HG02623 (cell line): ENCODE results near the gene SEC31A.
"Not testable (repeated sequence)": the region's sequence is repeated elsewhere in the genome, so short reads cannot be mapped to it uniquely, and the experiment has no call there.

ENCODE experiments used
- ATAC-seq: cut with Tn5 transposase; IDR thresholded peaks from one replicate; pipeline ENCODE4 v1.9.1; 2021; ENCODE audit warnings: moderate library complexity; ENCODE audit not compliant: unreplicated experiment

The SEC31A gene

DNA sequence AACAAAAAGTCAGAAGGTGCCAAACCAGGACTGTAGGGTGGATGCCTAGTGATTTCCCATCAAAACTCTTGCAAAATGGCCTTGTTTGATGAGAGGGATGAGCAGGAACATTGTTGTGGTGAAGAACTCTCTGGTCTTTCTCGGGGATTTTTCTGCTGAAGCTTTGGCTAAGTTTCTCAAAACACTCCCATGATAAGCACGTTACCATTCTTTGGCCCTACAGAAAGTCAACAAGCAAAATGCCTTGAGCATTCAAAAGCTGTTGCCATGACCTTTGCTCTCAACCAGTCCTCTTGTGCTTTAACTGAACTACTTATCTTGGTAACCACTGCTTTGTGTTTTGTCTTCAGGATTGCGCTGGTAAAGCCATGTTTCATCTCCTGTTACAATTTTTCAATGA lies 3.0 kb upstream of the SEC31A start:
- no peak for ATAC-seq

DNA sequence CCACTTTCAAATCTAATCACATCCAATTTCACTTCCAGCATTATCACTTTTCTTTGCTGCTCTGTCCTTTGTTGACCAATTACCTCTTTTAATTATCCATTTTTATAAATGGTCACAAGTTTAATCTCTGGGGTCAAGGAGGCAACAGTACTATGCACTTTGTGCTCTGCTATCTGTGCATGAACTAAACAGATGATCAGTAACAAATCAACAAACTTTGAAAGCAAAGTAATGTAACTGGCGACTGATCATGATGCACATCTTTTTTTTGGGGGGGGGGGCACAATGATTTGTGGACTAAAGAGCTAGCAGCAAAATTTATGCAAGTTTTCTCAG lies 1.5 kb upstream of the SEC31A start:
- no peak for ATAC-seq

DNA sequence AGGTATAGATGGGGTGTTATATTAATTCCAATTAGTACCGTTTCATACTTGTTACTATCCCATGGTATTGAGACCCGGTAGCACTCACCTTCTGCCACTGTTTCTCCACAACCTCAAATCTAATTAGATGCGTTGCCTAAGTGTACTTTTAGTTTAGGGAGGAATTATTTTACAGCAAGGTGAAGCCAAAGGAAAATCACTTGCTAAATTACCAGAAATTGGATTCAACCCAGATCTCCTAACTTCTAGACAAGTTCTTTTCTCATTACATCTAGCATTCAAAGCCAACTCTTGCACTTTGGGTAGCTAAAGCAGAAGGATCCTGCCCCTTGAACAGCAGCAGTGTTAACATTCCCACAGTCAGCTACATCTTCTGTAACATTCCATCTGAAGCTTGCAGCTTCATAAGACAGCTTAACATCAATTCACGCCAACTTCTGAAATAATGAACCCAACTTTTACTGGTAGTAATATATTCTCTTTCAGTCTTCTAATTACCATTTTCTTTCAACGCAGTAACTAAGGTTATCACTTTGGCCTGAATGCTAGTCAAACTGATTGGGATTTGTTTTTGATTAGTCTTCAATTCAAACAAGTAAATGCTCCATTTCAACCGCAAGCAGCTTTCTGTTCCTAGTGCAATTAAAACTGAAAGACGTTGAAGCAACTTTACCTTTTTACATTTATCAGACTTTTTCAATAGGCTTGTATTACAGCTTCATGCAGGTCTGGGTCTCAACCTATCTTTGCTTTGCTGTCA lies 934 bp upstream of the SEC31A start:
- ATAC-seq = no peak

DNA sequence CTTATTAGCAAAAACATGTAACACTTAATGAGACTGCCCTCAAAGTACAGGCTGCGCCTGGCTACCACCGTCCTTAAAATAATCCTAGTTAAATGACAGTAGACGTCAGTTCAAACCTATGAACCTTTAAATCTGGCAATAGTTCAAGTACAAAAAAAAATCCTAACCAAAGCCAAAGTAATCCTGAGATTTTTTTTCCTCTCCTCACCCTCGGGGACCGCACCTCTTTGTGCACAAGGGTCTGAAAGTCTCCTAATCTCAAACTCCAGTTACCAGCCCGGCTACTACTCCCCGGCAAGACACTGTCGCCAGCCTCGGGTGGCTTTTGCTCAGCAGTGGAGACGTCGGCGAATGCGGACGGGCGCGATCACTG lies 439 bp downstream of the SEC31A start:
- ATAC-seq = no peak

DNA sequence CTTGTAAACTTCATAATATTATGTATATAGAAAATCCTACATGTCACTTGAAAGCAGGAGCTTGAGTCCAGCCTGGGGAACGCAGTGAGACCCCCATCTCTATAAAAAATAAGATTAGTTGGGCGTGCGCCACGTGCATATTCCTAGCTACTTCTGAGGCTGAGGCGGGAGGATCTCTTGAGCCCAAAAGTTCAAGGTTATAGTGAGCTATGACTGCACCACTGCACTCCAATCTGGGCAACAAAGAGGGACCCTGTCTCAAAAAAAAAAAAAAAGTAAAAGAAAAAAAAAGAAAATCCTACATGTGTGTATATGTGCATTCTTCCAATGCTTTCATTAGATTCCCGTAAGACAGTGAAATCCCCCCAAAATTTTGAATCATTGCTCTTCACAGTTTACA lies 1.7 kb downstream of the SEC31A start:
- no peak for ATAC-seq

DNA sequence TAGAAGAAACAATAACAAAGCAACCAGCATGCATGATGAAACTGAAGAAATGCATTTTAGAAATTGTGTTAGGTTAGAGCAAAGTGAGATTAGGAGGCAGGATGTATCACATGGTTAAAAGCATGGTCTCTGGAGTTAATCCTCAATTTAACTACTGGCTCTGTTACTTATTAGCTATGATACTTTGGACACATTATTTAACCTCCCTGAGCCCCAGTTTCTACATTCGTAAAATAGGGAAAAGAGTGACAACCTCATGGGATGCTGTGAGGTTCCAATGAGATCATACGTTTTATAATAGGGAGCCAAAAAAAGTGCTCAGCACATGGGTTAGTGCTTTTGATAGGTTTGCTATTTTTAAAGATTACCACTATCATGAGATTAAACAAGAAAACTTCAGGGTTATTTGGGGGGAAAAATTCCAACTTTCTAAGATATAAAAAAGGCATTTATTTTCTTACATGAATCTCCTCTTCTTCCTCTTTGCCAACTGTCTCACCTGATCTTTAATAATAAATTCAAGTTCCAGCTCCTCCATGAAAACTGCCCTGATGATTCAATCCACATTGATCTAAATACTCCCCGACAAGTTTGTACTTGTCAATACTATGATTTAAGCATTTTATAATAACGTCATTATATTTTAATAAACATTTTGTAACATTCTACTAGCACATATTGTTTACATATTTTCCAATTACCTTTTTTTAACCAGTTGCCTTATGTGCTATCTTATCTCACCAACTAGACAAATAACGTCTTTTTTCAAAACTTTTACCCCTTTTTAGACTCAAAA lies 4.6 kb downstream of the SEC31A start:
- no peak for ATAC-seq

DNA sequence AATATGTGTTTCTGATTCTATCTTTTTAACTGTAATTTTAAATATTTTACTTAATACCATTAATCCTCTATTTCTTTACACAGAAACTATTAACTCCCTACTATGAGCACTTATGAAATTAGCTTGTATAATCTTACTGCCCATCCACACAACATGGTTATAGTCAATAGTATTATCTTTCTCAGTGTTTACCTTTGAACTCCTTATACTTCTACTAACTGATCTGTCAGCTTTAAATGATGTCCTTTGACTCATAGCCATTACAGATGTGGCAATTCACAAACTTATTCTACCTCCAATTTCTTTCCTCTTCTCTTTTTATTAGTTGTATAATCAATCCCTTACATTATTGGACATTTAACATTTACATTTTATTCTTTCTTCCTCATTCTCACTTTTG lies 5.5 kb downstream of the SEC31A start:
- no peak for ATAC-seq

DNA sequence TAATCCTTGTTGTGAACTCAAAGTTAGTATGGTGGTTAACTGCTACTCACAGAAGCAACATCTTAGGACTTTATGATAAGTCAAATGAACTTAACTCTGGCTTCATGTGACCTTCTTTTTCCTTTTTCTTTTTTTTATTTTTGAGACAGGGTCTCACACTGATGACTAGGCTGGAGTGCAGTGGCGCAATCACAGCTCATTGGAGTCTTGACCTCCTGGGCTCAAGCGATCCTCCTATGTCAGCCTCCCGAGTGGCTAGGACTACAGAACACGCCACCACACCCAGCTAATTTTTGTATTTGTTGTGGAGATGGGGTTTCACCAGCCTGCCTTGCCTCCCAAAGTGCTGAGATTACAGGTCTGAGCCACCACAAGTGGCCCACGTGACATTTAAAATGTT lies 22.4 kb downstream of the SEC31A start:
- no peak for ATAC-seq

DNA sequence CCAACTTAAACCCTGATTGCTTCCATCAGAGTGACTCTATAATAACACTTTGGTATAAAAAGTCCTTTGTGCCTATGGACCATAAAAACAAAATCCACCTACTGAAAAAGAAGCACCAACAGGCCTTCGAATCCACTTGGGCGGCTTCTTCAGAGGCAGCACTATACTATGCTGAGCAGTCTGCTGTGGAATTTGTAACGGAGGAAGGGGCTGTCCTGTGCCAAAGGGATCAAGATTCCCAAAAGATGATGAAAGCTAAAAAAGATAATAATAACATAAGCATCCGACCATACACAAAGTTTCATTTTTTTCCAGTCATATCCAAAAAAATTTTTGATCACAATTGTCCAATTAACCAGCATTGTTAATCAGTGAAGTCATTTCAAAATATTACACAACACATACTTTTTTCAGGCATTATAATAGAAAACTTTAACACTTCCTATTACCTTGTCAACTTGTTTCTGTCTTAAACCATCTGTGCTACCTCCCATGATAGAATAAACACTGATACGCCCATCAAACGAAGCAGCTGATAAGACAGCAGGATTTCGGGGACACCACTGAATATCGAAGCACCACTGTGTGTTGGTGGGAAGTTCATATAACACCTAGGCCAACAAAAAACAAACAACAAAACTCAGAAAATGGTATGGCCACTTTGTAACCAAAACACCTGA lies 24.1 kb downstream of the SEC31A start:
- ATAC-seq = no peak

DNA sequence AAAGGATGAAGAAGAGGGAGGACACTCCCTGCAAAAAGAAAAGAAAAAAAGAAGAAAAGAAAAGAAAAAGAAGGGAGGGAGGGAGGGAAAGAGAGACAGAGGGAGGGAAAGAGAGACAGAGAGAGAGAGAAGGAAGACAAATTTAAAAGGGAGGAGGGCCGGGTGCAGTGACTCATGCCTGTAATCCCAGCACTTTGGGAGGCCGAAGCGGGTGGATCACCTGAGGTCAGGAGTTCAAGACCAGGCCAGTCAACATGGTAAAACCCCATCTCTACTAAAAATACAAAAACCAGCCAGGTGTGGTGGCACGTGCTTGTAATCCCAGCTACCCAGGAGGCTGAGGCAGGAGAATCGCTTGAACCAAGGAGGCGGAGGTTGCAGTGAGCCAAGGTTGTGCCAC lies 24.9 kb downstream of the SEC31A start:
- not testable (repeated sequence) for ATAC-seq

DNA sequence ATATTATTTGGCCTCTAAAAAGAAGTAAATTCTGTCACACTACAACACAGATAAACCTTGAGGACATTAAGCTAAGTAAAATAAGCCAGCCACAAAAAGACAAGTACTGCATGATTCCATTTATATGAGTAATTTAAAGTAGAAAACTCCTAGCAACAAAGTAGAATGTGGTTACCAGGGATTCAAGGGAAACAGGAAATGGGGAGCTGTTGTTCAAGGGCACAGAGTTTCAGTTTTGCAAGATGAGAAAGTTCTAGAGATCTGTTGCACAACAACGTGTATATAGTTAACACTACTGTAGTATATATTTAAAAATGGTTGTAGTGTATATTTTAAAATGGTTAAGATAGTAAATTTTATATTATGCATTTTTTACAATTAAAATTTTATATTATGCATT lies 25.4 kb downstream of the SEC31A start:
- ATAC-seq = no peak

DNA sequence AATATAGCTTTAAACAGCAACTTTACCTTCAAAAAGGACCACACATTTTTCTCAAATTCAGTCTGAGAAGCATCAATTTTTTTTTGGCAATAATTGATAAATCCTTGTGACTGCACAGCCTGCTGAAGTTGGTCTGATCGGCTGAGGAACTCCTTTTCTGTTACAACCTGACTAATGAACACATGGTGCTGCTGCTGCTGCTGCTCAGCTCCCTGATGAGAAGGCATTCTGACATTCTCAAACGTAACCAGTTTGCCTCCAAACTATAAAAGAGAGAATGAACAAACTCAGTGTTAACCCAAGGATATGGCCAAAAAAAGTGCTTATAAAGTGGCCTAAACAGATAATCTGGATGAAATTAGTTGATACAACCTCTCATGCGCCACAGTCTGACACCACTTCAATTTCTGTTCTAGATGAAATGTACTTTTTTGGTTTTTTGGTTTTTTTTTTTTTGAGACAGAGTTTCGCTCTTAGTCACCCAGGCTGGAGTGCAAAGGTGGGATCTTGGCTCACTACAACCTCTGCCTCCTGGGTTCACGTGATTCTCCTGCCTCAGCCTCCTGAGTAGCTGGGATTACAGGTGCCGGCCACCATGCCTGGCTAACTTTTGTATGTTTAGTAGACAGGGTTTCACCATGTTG lies 26.5 kb downstream of the SEC31A start:
- no peak for ATAC-seq

DNA sequence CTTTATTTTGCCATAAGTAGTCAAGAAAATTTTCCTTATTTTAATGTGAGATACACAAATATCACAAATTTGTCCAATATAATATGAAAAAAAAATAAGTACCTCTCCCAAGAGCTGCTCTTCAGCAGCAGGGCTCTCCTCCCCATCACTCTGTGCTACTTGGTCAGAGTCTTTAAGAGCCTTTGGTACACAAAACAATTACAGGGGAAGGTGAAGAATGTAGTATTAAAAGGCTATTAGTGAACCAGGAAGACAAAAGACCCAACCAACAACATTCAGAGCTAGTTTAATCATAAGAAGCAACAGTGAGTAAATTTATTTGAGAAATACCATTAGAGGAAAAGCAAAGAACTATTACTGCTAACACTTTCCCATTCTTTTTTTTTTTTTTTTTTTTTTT lies 29.4 kb downstream of the SEC31A start:
- no peak for ATAC-seq

DNA sequence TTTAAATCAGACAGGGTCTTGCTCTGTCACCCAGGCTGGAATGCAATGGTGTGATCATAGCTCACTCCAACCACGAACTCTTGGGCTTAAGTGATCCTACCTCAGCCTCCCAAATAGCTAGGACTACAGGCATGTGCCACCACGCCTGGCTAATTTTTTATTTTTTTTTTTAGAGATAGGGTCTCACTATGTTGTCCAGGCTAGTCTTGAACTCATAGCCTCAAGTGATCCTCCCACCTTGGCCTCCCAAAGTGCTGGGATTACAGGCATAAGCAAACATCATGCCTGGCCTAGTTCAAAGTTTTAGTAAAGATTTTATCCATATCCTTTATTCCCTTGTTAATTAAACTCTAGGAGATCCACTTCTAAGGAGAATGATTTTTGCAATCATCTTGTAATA lies 30.5 kb downstream of the SEC31A start:
- not testable (repeated sequence) for ATAC-seq

DNA sequence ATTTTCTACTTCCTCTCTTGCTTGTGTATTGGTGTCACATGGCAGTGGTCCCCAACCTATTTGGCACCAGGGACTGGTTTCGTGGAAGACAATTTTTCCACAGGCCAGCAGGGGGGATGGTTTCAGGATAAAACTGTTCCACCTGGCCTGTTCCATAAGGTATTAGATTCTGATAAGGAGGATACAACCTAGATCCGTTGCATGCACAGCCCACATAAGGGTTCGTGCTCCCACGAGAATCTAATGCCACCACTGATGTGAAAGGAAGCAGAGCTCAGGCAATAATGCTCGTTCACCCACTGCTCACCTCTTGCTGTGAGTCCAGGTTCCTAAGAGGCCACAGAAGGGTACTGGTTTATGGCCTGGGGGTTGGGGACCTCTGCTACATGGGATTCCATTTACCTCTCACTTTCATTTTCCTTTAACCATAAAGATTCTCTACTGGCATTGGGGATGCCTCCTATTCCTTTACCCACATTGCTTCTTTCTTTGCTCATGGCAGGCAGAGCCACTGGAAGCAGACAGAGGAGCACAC lies 38.1 kb downstream of the SEC31A start:
- ATAC-seq = no peak

DNA sequence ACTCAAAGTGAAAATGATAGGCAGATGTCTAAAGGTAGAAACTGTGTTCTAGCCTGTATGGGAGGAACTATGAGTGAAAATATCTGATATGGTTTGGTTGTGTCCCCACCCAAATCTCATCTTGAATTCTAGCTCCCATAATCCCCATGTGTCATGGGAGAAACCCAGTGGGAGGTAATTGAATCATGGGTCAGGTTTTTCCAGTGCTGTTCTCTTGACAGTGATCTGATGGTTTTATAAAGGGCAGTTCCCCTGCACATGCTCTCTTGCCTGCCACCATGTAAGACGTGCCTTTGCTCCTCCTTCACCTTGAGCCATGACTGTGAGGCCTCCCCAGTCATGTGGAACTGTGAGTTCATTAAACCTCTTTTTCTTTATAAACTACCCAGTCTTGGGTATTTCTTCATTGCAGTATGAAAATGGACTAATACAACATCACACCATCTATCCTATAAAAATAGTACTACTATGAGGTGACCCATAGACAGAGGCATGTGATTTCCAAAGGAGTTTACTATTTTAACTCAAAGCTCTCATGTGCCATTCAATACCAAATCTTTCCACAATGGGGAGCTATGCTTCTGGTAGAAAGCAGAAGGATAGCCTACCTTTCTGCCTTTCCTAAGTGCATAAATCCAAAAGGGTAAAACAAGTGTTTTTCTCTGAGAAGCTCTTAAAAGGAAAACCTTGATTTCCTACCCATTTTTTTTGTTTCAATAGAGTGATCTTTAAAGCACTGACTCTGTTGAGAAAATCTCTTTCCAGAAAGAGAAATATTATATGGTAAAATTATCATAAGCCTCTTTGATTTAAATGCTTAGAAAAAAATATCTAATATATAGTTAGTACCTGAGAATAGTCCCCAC lies 38.8 kb downstream of the SEC31A start:
- no peak for ATAC-seq

DNA sequence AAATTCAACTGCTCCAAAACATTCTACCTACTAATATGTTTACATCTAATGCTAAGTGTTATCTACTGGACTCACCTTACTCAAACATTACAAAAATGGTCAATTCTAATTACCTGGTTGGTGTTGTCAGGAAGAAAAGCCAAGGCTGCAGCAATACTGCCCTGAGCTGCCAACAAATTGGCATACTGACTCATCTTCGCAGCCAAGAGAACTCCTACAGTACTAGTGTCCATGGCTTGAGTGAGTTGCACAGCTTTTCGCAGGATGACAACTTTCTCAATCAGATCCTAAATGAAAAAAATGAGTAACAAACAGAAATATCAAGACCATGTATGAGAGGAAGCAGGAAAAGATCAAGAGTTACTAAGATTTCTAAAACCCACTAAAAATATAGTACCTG lies 39.6 kb downstream of the SEC31A start:
- no peak for ATAC-seq

DNA sequence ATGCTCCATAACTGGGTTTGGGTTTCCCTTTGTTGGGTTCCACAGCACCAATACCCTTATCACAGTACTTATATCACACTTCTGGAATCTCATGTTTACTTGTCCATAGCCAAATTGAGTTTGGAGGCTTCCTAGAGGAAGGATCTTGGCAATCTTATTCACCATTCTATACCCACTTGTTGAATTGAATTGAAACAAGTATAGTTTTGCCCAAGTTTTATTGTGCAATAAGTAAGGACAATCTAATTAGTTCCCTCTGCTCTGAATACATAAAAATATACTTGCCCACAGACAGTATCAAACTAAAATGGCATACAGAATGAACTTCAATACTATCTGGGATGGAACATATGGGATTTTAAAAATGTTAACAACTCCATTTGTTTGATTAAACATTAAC lies 40.3 kb downstream of the SEC31A start:
- no peak for ATAC-seq

DNA sequence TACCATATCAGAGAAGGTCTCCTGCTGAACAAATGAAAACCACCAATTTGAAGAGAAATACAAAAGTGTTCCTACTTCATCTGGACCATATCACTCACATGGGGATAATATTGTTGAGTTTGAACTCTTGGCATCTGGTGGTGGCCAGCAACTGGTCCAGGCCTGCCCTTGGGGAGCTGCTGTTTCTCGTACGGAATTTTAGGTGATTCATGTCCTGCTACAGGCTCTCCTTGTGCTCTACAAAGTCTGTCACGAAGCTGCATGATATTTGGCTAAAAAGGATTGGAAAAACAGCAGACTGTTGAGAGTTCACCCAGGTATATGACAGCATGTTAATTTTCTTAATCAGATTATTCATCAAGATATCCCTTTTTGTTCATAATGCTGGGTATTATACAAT lies 42.2 kb downstream of the SEC31A start:
- ATAC-seq = no peak

DNA sequence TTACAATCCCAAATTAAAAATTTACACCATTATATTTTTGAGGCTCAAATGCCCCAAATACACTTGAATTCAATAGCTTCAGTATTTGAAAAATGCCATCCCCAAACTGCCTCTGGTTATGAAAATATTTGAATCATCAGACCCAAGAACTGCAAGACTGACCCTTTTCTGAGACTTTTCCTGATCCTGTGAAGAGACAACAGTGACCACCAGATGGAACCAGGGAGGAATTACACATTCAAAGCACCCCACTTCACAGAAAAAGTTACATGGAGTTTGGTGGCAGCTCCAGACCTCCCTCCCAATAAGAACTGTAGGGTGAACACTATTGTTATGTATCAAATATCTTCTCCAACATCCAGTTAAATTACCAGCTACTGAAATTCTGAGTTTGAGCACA lies 48.4 kb downstream of the SEC31A start:
- ATAC-seq = no peak
